ENCODE results near the gene C3orf62.

GRCh38 chr3:49237344-49237743, 39.7 kb downstream of the C3orf62 start:
- TF ChIP-seq SMC3 (IDR thresholded peaks at IDR 0.05; ENCODE audit: low read depth, low read length): no peak
- TF ChIP-seq, protein P1, sequence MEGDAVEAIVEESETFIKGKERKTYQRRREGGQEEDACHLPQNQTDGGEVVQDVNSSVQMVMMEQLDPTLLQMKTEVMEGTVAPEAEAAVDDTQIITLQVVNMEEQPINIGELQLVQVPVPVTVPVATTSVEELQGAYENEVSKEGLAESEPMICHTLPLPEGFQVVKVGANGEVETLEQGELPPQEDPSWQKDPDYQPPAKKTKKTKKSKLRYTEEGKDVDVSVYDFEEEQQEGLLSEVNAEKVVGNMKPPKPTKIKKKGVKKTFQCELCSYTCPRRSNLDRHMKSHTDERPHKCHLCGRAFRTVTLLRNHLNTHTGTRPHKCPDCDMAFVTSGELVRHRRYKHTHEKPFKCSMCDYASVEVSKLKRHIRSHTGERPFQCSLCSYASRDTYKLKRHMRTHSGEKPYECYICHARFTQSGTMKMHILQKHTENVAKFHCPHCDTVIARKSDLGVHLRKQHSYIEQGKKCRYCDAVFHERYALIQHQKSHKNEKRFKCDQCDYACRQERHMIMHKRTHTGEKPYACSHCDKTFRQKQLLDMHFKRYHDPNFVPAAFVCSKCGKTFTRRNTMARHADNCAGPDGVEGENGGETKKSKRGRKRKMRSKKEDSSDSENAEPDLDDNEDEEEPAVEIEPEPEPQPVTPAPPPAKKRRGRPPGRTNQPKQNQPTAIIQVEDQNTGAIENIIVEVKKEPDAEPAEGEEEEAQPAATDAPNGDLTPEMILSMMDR (conservative IDR thresholded peaks at IDR 0.05; ENCODE audit: low read depth, low read length): no peak
- TF ChIP-seq RFX5 (IDR thresholded peaks at IDR 0.05; ENCODE audit: low read depth, low read length): no peak
- TF ChIP-seq RAD21 (IDR thresholded peaks at IDR 0.05; ENCODE audit: low read length): no peak
- no peak for TF ChIP-seq POLR2A (IDR thresholded peaks at IDR 0.05; ENCODE audit: low read depth, low read length)
- TF ChIP-seq CEBPB (IDR thresholded peaks at IDR 0.05; ENCODE audit: low read depth, low read length): no peak
- no peak for TF ChIP-seq USF2 (IDR thresholded peaks at IDR 0.05; ENCODE audit: low read depth, low read length)
- no peak for TF ChIP-seq MXI1 (IDR thresholded peaks at IDR 0.05; ENCODE audit: borderline replicate concordance, low read depth, low read length)
- no peak for TF ChIP-seq MAFK (IDR thresholded peaks at IDR 0.05; ENCODE audit: low read depth, low read length)
